KBM-7 (cell line): Measurements from ENCODE around the gene MED16.

Experiments used
- DNase-seq: peaks from one replicate; pipeline ENCODE4 v3.0.0-alpha.2; 2015
- in situ Hi-C: fragments of 300-500 bp; cut with MboI; formaldehyde crosslinking; loops from 2 replicates; pipeline ENCODE4 v1.14.3; 2020; ENCODE audit warnings: low sequenced_read_pairs, low pct_unique_long_range_greater_than_20kb, mixed read lengths

MED16 gene

GRCh38 chr19:912181-913079, 19.4 kb upstream of the MED16 start:
- in situ Hi-C loops = no loop called here
- DNase-seq = no peak

- in situ Hi-C loops = no loop called here
- no peak for DNase-seq
Observed at GRCh38 chr19:911197-912033, 18.4 kb upstream of the MED16 start.

GRCh38 chr19:907183-907853, 14.3 kb upstream of the MED16 start:
- in situ Hi-C loops = no loop called here
- no peak for DNase-seq

GRCh38 chr19:906480-906879, 13.5 kb upstream of the MED16 start:
- DNase-seq = no peak
- in situ Hi-C loops = no loop called here

GRCh38 chr19:904545-904944, 11.6 kb upstream of the MED16 start:
- no peak for DNase-seq
- in situ Hi-C loops = no loop called here

- no peak for DNase-seq
- in situ Hi-C loops = no loop called here
Observed at GRCh38 chr19:903266-903797, 10.3 kb upstream of the MED16 start.

GRCh38 chr19:902446-903226, 9.6 kb upstream of the MED16 start:
- no peak for DNase-seq
- in situ Hi-C loops = no loop called here

GRCh38 chr19:902093-902370, 9.0 kb upstream of the MED16 start:
- in situ Hi-C loops = no loop called here
- no peak for DNase-seq

- no peak for DNase-seq
- in situ Hi-C loops = no loop called here
Observed at GRCh38 chr19:901216-902092, 8.5 kb upstream of the MED16 start.

GRCh38 chr19:900302-901111, 7.5 kb upstream of the MED16 start:
- no peak for DNase-seq
- in situ Hi-C loops = no loop called here

- no peak for DNase-seq
- in situ Hi-C loops = no loop called here
Observed at GRCh38 chr19:900043-900301, 7.0 kb upstream of the MED16 start.

GRCh38 chr19:899336-900042, 6.5 kb upstream of the MED16 start:
- in situ Hi-C loops = no loop called here
- no peak for DNase-seq

- in situ Hi-C loops = no loop called here
- no peak for DNase-seq
Observed at GRCh38 chr19:898663-899062, 5.7 kb upstream of the MED16 start.

- no peak for DNase-seq
Observed at GRCh38 chr19:897442-898039, 4.6 kb upstream of the MED16 start.

GRCh38 chr19:896999-897398, 4.0 kb upstream of the MED16 start:
- in situ Hi-C loops = no loop called here
- DNase-seq = no peak

More at GRCh38 chr19:897442-898039, 4.6 kb upstream of the MED16 start:
- in situ Hi-C loops = no loop called here

- no peak for DNase-seq
- in situ Hi-C loops = no loop called here
Observed at GRCh38 chr19:896434-896833, 3.4 kb upstream of the MED16 start.
